NK-92 (cell line): ENCODE measurements around the gene CD3D.
A peak's percentile ranks its signal among the peaks of the same experiment; 100 is the strongest.

Experiments used
- DNase-seq: peaks from one replicate; lab custom pipeline; 2025; ENCODE audit not compliant: unreplicated experiment; lab: John Stamatoyannopoulos, UW

CD3D gene

DNA sequence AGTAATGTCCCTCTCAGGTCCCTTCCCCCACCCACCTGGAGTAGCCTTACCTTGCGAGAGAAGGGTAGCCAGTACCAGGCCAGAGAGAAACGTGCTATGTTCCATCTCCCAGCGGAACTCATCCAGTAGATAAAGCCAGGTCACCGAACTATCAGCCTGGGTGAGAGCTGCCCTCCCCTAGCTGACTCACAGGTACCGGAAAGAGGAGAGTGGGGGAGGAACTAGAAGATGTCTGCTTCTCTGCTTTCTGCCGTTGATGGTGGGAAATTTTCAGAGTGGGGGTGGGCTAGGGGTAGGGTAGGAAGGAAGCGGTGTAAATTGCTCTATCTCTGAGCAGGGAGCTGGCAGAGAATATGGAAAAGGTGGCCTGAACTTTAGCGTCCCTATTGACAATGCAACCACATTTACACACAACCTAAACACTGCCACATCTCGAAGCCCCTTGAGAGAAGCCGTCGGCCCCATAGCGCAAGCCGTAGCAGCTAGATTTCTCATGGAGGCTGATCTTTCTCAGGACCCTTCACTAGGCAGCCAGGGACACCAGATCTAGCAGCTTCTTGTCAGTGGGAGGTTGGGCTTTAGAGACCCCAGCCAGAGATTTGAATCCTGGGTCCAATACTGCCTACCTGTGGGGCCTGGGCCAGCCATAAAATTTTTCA, at the start of gene CD3D:
Gene CD3D (minus strand): TSS at position 203 of the 659 bp plus-strand sequence. CDS start 98 bp downstream, at position 105.
- DNase-seq, result no peak

DNA sequence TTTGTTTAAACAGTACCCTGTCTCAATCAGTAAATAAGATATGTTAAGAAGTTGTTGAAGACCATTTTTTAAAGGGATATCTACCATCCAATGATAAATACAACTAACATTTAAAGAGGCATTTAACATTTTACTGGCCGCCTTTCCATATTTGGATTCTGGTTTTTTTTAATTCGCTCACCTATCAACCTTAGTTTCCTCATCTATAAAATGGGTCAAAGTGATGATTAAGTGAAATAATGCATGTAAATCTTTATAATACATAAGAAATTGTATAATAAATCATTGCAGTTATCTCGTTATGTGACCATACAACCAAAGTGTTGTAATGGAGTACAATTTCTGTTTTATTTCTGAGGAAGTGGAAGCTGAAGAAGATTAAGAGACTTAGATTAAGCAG, 41.2 kb upstream of the CD3D start:
- DNase-seq, result no peak

- DNase-seq, result no peak
Measured at GRCh38 chr11:118382954-118383353, 40.4 kb upstream of the CD3D start.

DNA sequence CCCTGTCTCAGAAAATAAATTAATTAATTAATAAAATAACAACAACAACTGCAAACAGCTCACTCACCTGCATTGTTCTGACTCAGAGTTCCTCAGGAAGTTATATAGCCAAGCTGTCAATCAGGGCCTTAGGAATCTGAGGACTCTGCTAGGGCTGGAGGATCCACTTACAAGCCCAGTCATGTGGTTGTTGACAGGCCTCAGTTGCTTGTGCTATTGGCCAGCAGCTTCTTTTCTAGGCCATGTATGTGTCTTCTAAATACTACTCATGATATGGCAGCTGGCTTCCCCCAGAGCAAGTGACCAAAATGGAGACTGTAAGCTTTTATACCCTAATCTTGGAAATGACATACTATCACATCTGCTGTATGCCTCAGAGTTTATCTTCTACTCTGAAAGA, 38.1 kb upstream of the CD3D start:
- DNase-seq, result no peak

DNA sequence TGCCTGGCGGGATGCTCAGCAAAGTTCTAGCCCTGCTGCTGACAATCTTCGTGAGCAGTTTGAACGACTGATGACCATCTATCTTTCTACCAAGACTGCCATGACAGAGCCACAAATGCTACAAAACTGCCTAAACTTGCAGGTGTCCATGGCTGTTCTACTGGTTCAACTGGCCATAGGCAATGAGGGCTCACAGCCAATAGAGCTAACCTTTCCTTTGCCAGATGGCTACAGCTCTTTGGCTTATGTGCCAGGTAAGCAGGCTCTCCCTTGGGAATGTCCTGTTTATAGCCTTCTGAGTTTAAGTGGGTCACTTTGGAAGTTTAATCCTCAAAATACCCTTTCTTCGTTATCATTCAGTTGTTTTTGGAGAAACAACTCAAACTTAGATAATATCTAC, 37.0 kb upstream of the CD3D start:
- no peak for DNase-seq

DNA sequence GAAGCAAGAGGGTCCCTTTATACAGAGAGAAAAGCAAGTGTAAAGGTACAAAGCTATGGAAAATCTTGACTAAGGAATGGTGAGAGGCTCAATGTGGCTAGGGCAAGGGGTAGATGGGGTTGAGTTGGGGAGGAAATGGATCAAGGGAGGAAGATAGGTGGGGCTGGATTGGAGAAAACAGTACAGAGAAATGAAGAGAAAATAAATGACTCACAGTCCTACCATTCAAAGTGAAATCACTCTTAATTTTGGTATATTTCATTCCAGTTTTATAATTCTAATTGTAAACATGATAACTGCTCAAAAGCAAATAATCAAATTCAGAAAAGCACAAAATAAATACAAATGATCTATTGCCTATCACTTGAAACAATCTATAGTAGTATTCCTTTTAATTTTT, 33.5 kb upstream of the CD3D start:
- DNase-seq, result no peak

GRCh38 chr11:118374729-118375128, 32.2 kb upstream of the CD3D start:
- DNase-seq, result no peak

GRCh38 chr11:118373871-118374270, 31.4 kb upstream of the CD3D start:
- DNase-seq, result no peak

GRCh38 chr11:118373263-118373662, 30.8 kb upstream of the CD3D start:
- no peak for DNase-seq

- DNase-seq, result no peak
Measured at GRCh38 chr11:118370774-118371173, 28.3 kb upstream of the CD3D start.

- no peak for DNase-seq
Measured at GRCh38 chr11:118366287-118366686, 23.8 kb upstream of the CD3D start.

DNA sequence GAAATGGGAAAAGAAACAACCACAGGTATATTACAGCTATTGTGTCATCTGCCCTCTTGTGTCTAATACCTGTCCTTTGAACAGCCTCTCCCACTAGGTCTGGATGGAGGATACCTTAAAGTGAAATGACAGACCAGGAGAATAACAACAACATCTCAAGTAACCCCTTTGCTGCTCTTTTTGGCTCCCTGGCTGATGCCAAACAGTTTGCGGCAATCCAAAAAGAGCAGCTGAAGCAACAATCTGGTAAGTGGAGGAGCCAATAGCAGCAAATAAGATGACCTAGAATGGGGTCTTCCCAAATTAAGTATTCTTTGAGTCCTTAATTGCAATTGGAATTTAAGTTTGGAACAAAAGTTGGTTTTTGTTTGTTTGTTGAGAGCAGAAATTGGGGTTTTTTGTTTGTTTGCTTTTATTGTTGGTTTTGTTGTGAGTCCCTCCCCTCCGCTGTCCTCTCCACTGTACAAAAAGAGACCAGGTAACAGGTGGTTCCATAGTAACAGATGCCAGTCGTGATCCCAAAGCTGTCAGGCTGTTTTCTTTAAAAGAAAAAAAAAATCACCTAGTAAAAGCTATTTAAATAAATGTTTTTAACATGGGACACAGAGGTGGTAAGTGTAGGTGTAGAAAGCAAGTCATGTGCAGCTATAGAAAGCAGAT, 22.6 kb upstream of the CD3D start:
- DNase-seq, result no peak

GRCh38 chr11:118359295-118359958, 16.9 kb upstream of the CD3D start, which contains the start of gene UBE4A:
Gene UBE4A (plus strand): TSS chr11:118359600. CDS start chr11:118365081, 5,481 bp downstream.
- DNase-seq, result peak; percentile 85

DNA sequence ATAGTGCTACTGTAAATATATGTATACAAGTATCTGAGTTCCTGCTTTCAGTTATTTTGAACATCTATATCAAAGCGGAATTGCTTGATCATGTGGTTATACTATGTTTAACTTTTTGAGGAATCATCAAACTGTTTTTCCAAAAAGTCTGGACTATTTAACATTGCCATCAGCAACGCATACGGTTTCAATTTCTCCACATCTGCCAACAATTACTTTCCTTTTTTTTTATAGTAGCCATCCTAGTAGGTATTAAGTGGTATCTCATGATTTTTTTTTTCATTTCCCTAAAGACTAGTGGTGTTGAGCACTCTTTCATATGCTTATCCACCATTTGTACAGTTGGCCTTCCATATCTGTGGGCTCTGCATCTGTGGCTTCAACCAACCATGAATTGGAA, 15.6 kb upstream of the CD3D start:
- DNase-seq, result no peak

- DNase-seq, result no peak
Measured at GRCh38 chr11:118353084-118353710, 10.7 kb upstream of the CD3D start.

DNA sequence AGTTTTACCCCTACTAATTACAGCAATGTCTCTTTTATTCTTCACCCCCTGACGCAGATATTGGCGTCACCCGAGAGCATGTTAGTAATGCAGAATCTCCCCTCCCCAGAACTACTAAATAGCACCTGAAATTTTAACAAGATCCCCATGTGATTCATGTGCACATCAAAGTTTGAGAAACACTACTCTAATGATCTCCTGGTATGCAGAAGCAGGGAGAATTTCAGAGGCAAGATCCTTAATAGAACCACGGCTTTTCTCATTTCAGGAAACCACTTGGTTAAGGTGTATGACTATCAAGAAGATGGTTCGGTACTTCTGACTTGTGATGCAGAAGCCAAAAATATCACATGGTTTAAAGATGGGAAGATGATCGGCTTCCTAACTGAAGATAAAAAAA, 7.0 kb upstream of the CD3D start:
- no peak for DNase-seq

- no peak for DNase-seq
Measured at GRCh38 chr11:118343981-118344515, 1.5 kb upstream of the CD3D start, which contains the start of gene CD3G. Gene CD3G (plus strand): TSS chr11:118344344. CDS start chr11:118344424, 80 bp downstream.

DNA sequence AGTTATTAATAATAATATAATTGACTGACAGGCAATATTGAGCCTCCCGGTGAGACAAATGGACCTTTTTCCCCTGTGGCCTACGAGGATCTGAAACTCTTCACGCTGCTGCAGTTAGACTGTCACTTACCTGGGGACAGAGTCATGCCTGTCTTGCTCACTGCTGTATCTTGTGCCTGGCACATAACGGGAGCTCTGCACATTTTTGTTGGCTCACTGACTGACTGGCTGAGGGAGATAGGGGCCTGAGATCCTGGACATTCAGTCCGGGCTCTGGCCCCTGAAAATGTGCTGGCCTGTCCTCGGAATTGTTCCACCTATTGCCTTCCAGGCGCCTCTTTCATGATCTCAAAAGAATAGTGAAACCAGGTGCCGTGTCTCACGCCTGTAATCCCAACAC, 743 bp upstream of the CD3D start:
- no peak for DNase-seq

DNA sequence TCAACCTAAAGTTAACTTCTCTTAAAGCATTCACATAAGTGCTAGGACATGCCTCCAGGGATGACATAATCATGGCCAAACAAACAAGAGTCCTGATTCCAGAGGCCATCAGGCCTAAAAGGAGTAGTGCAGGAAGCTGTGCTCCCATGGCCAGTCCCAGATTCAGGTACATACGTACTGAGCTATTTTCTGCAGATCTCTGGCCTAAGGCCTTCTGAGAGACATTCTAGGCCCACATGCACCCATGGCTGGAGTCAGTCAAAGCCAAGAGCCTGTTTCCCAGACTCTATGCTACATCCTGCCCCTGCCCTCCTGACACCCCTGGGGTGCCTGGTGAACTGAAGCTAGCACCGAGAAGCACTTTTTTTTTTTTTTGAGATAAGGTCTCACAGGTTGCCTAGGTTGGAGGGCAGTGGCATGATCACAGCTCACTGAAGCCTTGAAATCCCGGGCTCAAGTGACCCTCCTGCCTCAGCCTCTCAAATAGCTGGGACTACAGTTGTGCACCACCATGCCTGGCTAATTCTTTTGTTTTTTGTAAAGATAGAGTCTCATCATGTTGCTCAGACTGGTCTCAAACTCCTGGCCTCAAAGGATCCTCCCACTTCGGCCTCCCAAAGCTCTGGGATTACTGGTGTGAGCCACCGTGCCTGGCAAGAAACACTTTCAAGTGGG, 553 bp downstream of the CD3D start:
- DNase-seq, result no peak

DNA sequence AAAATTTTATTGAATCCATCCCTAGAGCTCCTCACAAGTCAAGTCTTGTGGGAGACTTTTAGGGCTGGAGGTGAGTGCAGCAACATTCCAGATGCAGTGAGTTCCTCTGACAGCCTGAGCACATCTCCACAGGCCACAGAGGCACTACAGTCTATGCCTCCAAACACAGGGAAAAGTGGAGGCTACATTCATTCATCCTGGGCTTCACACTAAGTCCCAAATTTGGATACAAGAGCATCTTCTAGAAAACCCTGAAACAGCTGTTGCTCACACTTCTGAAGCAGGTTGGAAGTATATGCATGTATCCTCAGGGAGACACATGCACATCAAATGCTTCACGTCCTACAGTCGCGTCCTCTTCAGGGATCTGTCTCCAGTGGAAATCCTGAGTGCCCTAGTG, 1.2 kb downstream of the CD3D start:
- no peak for DNase-seq

GRCh38 chr11:118340449-118340848, 2.1 kb downstream of the CD3D start:
- no peak for DNase-seq
